Right ventricle myocardium inferior (tissue), 1 donor: ENCODE data around the gene ZFAND2A. TPM values are rescaled to one million over a fixed set of nuclear protein-coding genes. Genes with fewer than 3 reads are reported as not detected.
"Not testable (repeated sequence)": the region's sequence is repeated elsewhere in the genome, so short reads cannot be mapped to it uniquely, and the experiment has no call there.

Experiments used
- ATAC-seq: fragments of 200-7000 bp; cut with Tn5 transposase; one replicate; pipeline ENCODE4 v1.9.1; 2020; ENCODE audit warnings: mild to moderate bottlenecking, moderate library complexity
- DNase-seq: peaks from one replicate; pipeline ENCODE4 v3.0.0; 2021; ENCODE audit errors: missing footprints
- intact Hi-C: fragments of 100-400 bp; cut with DNase I; formaldehyde crosslinking; loops from one replicate; pipeline ENCODE4 v1.11.0; 2022
- total RNA-seq: library from RNA; stranded (reverse); fragmentation: NEBNext Ultra II Directional; extraction: Animal tissue kit (Norgen Biotek cat#: 25700); gene quantifications from one replicate; pipeline ENCODE4 v1.2.1, GENCODE V29; 2021
- donor health status: DM: no; HTN: yes; CAD: no; lungs with severe emphysema.

ZFAND2A gene
- total RNA-seq, 1 donor from 2014 or later: 5.9 TPM

GRCh38 chr7:1156782-1157535 lies 3.0 kb downstream of the ZFAND2A start:
- ATAC-seq (no peak), DNase-seq (peak; percentile 23)
- intact Hi-C loops: no loop called here

GRCh38 chr7:1155818-1156781 lies 3.9 kb downstream of the ZFAND2A start:
- intact Hi-C loops, ATAC-seq: not testable (repeated sequence)
- DNase-seq: peak; percentile 18

DNA sequence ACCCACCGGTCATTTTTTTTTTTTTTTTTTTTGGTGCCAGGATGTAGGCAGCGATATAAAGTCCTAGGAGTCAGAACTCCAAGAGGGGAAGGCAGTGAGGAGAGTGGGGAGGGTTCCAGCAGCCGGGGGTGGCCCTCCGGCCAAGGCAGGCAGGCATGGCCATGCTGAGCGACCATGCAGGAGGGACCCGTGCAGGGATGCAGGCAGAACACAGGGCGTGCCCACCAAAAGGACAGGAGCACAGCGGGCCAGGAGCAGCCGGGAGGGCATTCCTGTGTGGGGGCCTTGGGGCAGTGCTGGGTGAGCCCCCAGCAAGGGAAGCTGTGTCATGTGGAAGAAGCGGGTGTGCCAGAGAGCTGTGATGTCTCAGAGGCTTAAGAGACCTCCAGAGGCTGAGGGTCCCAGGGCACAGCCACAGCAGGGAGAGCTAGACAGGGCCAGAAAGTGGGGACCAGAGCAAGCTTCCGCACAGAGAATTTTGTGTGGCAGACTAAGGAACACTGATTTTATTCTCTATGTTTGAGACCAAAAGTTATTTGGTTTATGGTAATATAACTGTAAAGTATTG lies 5.7 kb downstream of the ZFAND2A start:
- intact Hi-C loops: no loop called here
- ATAC-seq (no peak), DNase-seq (peak; percentile 23)

- intact Hi-C loops: no loop called here
- DNase-seq: no peak
- ATAC-seq: no peak
Observed at GRCh38 chr7:1152492-1152891, 7.5 kb downstream of the ZFAND2A start.

DNA sequence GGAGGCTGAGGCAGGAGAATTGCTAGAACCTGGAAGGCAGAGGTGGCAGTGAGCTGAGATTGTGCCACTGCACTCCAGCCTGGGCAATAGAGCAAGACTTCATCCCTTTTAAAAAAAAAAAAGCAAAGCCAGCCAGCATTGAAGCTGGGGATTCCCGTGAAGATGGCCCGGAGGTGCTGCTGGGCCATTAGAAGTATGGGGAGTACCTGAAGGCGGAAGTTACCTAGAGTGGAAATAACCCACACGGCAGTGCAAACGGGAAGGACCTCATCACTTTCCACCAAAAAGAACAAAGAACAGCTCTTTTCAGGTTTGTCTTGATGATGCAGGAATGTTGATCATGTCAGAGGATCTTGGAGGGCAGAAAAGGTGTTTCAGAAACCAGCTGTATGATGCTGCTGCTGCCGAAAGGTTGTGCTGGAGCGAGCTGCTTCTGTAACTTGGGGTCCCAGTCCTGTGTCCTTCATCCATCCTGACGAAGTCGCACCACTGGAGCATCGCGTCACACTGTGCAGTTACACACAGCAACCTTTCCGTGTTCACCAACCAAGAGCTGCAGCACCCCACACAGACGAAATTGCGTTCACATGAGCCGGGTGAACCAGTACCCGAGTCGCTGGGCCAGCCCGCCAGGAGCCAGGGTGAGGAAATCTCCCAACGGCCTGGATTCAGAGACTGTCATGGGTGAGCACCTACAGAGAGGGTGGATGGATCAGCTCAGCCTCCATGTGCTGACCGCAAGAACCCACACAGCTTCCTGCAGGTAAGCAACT lies 8.2 kb downstream of the ZFAND2A start:
- intact Hi-C loops: no loop called here
- no peak for ATAC-seq

DNA sequence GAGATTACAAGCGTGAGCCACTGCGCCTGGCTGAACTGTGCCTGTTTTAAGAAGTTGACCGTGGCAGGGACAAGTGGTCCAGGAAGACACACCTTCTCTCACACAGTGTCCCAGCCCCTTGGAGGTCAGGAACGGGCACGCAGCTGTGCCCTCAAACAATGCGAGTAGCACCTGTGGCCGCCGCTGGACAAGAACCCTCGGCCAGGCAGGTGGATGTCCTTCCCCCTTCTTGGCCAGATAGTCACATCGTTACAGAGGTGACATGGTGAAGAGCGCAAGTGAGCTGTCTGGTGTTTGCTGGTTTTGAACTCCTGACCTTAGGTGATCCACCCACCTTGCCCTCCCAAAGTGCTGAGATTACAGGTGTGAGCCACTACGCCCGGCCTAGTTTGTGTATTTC lies 8.8 kb downstream of the ZFAND2A start:
- ATAC-seq (no peak), DNase-seq (peak; percentile 40)
- intact Hi-C loops: no loop called here

More for the DNA sequence above, 8.2 kb downstream of the ZFAND2A start:
- DNase-seq: peak; percentile 51

DNA sequence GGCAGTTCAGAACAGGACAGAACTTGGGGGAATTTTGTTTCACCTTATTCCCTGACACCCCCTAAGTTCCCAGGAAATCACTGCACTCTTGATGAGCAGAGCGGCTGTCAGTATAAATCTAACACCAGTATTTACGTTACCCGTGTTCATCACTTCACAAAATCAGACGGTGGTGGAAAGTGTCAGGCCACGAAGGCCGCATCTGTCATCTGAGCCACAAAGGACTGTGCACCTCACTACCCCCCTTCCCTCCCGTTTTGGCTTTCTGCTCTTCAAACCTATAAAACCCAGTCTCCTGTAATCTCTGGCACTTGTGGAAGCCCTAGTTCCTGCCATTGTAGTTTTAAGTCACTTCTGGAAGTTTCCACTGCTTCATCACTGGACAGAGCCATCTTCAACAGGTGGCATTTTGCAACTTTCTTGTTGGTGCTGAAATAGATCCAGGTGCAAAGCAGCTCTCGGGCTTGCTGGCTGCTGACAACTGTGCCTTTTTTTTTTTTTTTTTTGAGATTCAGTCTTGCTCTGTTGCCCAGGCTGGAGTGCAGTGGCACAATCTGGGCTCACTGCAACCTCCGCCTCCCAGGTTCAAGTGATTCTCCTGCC lies 9.5 kb downstream of the ZFAND2A start:
- intact Hi-C loops: no loop called here
- DNase-seq: no peak
- no peak for ATAC-seq

GRCh38 chr7:1149351-1149794 lies 10.6 kb downstream of the ZFAND2A start:
- DNase-seq: peak; percentile 47
- intact Hi-C loops: no loop called here
- no peak for ATAC-seq

DNA sequence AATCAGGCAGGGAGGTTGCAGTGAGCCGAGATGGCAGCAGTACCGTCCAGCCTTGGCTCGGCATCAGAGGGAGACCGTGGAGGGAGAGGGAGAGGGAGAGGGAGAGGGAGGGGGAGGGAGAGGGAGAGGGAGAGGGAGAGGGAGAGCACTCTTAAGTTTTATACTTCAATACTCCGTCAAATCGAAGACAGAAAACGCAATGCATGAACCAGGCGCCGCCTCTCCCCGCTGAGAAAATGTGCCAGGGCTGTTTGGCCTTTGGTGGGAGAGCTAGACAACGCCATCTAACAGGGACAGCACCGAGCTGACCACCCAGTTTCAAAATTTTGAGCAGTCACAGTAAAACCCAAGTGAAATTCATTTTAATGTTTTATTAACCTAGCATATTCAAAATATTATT lies 12.1 kb downstream of the ZFAND2A start:
- DNase-seq, intact Hi-C loops: not testable (repeated sequence)

DNA sequence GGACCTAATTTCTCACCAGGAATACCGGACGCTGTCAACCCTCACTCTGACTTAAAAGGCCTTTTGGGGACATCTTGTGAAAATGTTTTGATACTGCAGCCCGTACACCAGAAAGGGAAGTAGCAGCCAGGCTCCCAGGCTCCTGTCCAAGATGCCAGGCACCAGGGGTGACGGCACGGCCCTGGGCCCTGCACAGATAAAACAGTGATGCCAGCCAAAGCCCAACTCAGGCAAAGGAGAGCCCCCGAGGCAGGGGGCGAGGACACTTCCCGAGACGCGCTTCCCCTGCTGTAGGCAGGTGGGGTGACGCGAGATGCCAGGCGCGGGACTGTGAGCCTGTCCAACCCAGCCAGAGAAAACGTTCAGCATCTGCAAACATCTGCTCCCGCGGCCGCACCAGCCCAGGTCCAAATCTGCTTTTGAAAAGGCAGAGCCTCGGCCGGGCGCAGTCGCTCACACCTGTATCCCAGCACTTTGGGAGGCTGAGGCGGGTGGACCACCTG lies 15.7 kb downstream of the ZFAND2A start:
- intact Hi-C loops: loop anchor here (5.0 kb wide), 1 partner anchor 152 kb away; no protein-coding TSS in a partner anchor
- DNase-seq (peak; percentile 64), ATAC-seq (peak; percentile 90)

More for the DNA sequence above, 12.1 kb downstream of the ZFAND2A start:
- ATAC-seq: not testable (repeated sequence)

- intact Hi-C loops: loop anchor here (5.0 kb wide), 1 partner anchor 151 kb away; no protein-coding TSS in a partner anchor
- DNase-seq, ATAC-seq: not testable (repeated sequence)
Observed at GRCh38 chr7:1143031-1143430, 17.0 kb downstream of the ZFAND2A start.

- no peak for ATAC-seq
- no peak for DNase-seq
- intact Hi-C loops: loop anchor here (5.0 kb wide), 1 partner anchor 150 kb away; no protein-coding TSS in a partner anchor
Observed at GRCh38 chr7:1142051-1142635, 17.9 kb downstream of the ZFAND2A start.

- intact Hi-C loops: loop anchor here (5.0 kb wide), 1 partner anchor 149 kb away; no protein-coding TSS in a partner anchor
- no peak for DNase-seq
- ATAC-seq: no peak
Observed at GRCh38 chr7:1141651-1142050, 18.3 kb downstream of the ZFAND2A start.

DNA sequence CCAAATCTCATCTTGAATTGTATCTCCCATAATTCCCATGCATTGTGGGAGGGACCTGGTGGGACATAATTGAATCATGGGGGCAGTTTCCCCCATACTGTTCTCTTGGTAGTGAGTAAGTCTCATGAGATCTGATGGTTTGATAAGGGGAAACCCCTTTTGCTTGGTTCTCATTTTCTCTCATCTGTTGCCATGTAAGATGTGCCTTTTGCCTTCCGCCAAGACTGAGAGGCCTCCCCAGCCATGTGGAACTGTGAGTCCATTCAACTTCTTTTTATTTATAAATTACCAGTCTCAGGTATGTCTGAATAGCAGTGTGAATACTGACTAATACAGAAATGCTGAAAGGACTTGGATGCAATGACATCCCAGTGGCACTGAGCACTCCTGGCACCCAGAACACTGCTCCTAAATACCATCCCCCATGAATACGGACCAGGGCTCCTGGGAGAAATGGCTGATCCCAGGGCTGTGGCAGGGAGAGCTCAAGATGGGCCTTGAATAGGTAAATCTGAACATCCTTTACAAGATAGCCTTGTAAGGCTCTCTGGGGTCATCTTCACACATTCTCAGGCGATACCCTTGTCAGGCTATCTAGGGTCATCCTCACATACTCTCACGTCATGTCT lies 19.4 kb downstream of the ZFAND2A start:
- intact Hi-C loops: loop anchor here (5.0 kb wide), 1 partner anchor 148 kb away; no protein-coding TSS in a partner anchor
- ATAC-seq (no peak), DNase-seq (no peak)

- DNase-seq (no peak), ATAC-seq (peak; percentile 80)
- intact Hi-C loops: no loop called here
Observed at GRCh38 chr7:1137517-1138167, 22.4 kb downstream of the ZFAND2A start.

GRCh38 chr7:1136841-1137516 lies 23.0 kb downstream of the ZFAND2A start:
- ATAC-seq (no peak), DNase-seq (no peak)
- intact Hi-C loops: no loop called here
